ENCODE data around the gene MED26. TPM values are rescaled to one million over a fixed set of nuclear protein-coding genes. Genes with fewer than 3 reads are reported as not detected.

The MED26 gene
- total and polyA plus RNA-seq, 10 of the 15 experiments (the other 5 are each of a cell fraction or from before 2014, with no cell fraction given): 1.1 to 21.4 (median 9.7) TPM

GRCh38 chr19:16577531-16577985, 50.4 kb downstream of the MED26 start (continued):
- no peak for TF ChIP-seq BACH1 (IDR thresholded peaks at IDR 0.05; ENCODE audit: borderline replicate concordance)
- TF ChIP-seq SPI1 (IDR thresholded peaks at IDR 0.05; ENCODE audit: borderline replicate concordance, insufficient read depth, low read depth, low read length): no peak
- no peak for TF ChIP-seq MTA2 (IDR thresholded peaks at IDR 0.05; ENCODE audit: low read depth)
- peak; percentile 23 for TF ChIP-seq BCL3 (IDR thresholded peaks at IDR 0.05; ENCODE audit: borderline replicate concordance, insufficient read depth, low read depth, low read length, poor library complexity, severe bottlenecking)

GRCh38 chr19:16576690-16577530, 51.1 kb downstream of the MED26 start:
- intact Hi-C loops (cut with micrococcal nuclease; ENCODE audit: unreplicated experiment): no loop called here
- in situ Hi-C loops (cut with MboI): loop anchor here (25.0 kb wide), 1 partner anchor 1990 kb away; the partner anchor contains the start of gene CLEC17A
- H3K9ac ChIP-seq (ENCODE audit: control insufficient read depth, insufficient read depth, low read length): no peak overlapping the region
- H3K4me1 ChIP-seq (ENCODE audit: control insufficient read depth, insufficient read depth, low read length): peaks cover 17% of the 10 kb centered on the region
- ChIA-PET RAD21 (ENCODE audit: unreplicated experiment) (interaction anchor here (0.9 to 4.1 kb wide), 2 partner anchors 10 to 15 kb away, joined by 3 to 17 read pairs; no protein-coding TSS in a partner anchor), CTCF (no interaction called here), SMC1A (ENCODE audit: uncharacterized antibody, unreplicated experiment) (interaction anchor here (0.7 to 1.2 kb wide), 3 partner anchors 11 to 85 kb away, joined by 3 to 8 read pairs (median 3); no protein-coding TSS in a partner anchor), POLR2A (interaction anchor here (0.5 to 6.5 kb wide), 5 partner anchors 9 to 58 kb away, joined by 3 to 93 read pairs (median 3); no protein-coding TSS in a partner anchor)
- peaks cover 19 to 38% of the 10 kb centered on the region in 2 experiments for H3K36me3 ChIP-seq (ENCODE audit: control insufficient read depth in 2 of 2, insufficient read depth in 2 of 2, low read length in 1 of 2)
- FAIRE-seq: no peak
- no peak overlapping the region for H3K4me3 ChIP-seq
- BruUV-seq (replicated peaks): no TSS peak
- no peak for DNase-seq (ENCODE audit: low read depth, low spot score)
- no peak overlapping the region for H2AFZ ChIP-seq (ENCODE audit: control insufficient read depth, low read depth, low read length)
- no peak for TF ChIP-seq STAT1 (conservative IDR thresholded peaks at IDR 0.05)
- TF ChIP-seq BMI1 (IDR thresholded peaks at IDR 0.05; ENCODE audit: borderline replicate concordance): no peak
- TF ChIP-seq POLR2A (IDR thresholded peaks at IDR 0.05; ENCODE audit: low read depth, low read length): peak; percentile 30; the same call in 1 of the 2 replicates
- no peak for TF ChIP-seq SIN3A (IDR thresholded peaks at IDR 0.05; ENCODE audit: low read depth, low read length)
- H3K27ac ChIP-seq (ENCODE audit: control insufficient read depth, insufficient read depth): no peak overlapping the region
- H3K79me2 ChIP-seq (ENCODE audit: control insufficient read depth, insufficient read depth, low read length): peaks cover 85% of the 10 kb centered on the region
- H3K4me2 ChIP-seq (ENCODE audit: control insufficient read depth, insufficient read depth): no peak overlapping the region
- H3K27me3 ChIP-seq (replicated peaks in 1 of 2; ENCODE audit: control insufficient read depth in 2 of 2, insufficient read depth in 2 of 2, low read length in 1 of 2): no peaks in the 10 kb centered on the region
- H3K9me3 ChIP-seq (replicated peaks; ENCODE audit: control insufficient read depth, insufficient read depth, low read length): no peaks in the 10 kb centered on the region
- no peak for ATAC-seq
- WGBS (ENCODE audit: insufficient coverage, insufficient replicate concordance, low lambda C conversion rate, missing lambda C conversion rate): 97% methylated on average over 35 of the region's 52 CpGs
- H4K20me1 ChIP-seq (ENCODE audit: control insufficient read depth, insufficient read depth): peaks cover 2% of the 10 kb centered on the region; the same call in 1 of the 2 replicates

Measured in GM12878 (cell line).